GM10266 (cell line): Measurements from ENCODE around the gene B4GALNT2.
A peak's percentile ranks its signal among the peaks of the same experiment; 100 is the strongest.

Source experiments
- DNase-seq: peaks from one replicate; pipeline ENCODE4 v3.0.0; 2012; ENCODE audit errors: extremely low spot score
- TF ChIP-seq, protein P1 (sequence below): IDR thresholded peaks from 2 replicates; pipeline ENCODE4 v1.5.1; 2012; ENCODE audit warnings: mild to moderate bottlenecking, low read depth; ENCODE audit not compliant: control insufficient read depth, insufficient read depth; ENCODE audit errors: missing control alignments

The B4GALNT2 gene

DNA sequence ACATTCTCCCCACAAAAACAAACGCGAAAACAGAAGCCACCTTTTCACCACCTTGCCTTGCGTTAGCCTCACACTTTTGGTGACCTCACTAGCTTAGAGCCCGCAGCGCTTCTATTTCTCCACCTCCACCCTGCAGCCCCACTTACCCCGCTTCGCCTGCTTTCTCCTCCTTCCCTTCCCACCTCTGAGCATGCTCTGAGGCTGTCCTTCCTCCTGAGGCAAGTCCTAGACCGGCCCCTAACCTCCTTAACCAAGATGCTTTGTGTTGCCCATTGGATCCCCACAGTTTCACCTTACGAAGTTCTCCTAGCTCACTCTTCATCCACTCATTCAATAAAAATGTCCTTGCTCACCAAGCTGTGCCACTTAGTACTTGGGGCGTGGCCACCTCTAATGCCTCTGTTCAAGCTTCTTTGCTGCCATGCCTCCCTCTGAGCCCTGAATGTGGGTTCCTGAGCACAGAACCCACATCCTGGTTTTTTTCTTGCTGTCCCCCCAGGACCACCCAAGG lies 76.5 kb downstream of the B4GALNT2 start:
- DNase-seq, result no peak
- TF ChIP-seq, protein P1, sequence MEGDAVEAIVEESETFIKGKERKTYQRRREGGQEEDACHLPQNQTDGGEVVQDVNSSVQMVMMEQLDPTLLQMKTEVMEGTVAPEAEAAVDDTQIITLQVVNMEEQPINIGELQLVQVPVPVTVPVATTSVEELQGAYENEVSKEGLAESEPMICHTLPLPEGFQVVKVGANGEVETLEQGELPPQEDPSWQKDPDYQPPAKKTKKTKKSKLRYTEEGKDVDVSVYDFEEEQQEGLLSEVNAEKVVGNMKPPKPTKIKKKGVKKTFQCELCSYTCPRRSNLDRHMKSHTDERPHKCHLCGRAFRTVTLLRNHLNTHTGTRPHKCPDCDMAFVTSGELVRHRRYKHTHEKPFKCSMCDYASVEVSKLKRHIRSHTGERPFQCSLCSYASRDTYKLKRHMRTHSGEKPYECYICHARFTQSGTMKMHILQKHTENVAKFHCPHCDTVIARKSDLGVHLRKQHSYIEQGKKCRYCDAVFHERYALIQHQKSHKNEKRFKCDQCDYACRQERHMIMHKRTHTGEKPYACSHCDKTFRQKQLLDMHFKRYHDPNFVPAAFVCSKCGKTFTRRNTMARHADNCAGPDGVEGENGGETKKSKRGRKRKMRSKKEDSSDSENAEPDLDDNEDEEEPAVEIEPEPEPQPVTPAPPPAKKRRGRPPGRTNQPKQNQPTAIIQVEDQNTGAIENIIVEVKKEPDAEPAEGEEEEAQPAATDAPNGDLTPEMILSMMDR, result no peak

DNA sequence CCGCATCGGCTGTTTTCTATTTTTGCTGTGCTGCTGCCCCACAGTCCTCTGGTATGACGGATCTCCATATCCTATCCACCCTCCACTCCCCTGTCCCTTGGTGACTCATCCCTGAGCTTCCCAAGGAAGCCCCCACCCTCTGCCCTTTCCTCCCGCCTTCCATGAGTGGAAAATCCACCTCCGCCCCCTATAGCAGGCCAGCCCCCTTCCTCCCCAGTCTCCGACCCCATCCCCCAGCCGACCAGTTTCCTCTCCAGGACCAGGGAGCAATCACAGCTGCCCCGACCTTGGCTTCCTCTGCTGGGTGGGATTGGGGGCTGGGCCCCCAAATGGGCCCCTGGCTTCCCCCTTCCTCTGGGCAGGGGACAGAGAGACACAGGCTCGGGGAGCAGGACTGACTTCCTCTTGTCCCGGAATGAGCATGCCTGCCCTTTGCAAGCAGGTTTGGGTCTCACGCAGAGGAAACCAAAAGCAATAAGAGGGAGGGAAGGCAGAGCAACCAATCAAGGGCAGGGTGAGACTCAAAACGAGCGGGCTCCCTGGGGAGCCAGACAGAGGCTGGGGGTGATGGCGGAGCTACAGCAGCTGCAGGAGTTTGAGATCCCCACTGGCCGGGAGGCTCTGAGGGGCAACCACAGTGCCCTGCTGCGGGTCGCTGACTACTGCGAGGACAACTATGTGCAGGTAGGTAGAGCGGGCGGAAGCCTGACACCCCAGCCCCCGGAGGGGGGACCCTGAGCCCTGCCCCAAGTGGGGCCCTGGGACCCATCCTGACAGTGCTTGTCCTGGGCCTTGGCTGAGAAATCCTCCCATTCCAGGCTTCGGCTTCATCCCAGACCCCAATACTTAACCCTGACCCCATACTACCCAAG lies 77.8 kb downstream of the B4GALNT2 start, which contains the start of the genes ABI3 and GNGT2:
Gene ABI3, plus strand, starts transcription at position 550 of the 872 bp plus-strand sequence. Its CDS starts 18 bp downstream, at position 568.
Gene GNGT2, minus strand, starts transcription at position 417 of the 872 bp plus-strand sequence. CDS start 3,152 bp downstream, outside the sequence.
- TF ChIP-seq, protein P1, result no peak
- peak; percentile 87 for DNase-seq

DNA sequence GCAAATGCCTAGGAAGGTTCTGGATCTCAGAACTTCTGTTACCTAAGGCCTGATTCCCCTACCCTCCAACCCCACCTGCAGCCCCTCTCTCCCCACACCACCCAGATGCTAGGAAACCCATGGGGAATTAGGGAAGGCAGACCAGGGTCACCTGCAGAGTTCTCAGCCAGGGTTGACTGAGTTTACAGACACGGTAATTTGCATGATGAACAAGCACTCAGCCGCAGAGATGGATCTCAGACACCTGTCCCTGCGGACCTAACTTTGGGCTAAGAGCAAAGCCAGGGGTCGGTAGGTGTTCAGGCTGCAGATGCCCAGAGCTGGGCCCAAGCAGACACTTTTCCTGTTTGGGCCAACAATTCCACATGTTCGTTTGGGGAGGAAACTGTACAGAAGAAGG lies 80.8 kb downstream of the B4GALNT2 start:
- TF ChIP-seq, protein P1, result no peak
- no peak for DNase-seq

DNA sequence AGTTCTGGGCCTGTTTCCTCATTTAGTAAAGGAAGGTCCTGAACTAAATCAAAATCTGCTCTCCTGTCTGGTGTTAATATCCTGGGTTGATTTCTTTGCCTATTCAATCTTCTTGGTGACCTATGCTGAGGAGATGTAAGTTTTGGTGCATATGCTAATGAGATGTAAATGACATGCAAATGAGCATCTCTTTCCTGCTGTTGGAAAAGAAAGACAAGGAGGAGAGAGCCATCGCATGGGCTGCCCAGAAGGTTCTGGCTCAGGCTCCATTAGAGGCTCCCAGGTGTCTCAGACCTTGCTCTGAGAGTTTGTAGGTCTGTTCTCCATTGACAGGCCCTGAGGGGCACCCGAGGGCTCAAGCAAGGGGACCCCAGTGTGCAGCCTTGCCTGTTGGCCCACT lies 81.3 kb downstream of the B4GALNT2 start:
- DNase-seq, result no peak
- TF ChIP-seq, protein P1, result no peak

DNA sequence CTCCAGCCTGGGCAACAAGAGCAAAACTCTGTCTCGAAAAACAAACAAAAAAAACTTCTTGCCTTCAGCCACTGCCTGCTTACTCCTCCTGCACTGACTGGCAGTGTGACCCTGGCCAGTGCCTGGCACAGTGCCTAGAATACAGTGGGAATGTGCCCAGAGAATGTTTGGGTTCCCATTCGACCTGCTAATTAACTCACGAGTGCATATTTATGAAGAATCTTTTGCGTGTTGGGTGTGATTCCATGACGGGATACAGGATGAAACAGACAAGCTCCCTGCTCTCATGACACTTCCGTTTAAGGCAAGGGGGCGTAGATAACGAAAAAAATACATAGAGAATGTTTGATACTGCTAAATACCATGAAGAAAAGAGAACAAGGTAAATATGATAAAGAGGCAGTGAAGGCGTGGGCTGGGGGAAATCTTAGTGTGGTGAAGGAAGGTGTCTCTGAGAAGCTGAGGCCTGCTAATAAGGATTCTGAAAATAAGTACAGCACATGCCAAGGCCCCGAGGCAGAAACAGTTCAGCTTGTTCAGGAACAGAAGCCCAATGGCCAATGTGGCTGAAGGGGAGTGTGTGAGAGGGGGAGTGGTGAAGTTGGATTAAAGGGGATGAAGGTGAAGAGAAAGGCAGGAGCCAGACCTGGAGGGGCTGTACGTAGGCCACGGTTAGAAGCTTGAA lies 82.2 kb downstream of the B4GALNT2 start:
- DNase-seq, result peak; percentile 36
- TF ChIP-seq, protein P1, result no peak

DNA sequence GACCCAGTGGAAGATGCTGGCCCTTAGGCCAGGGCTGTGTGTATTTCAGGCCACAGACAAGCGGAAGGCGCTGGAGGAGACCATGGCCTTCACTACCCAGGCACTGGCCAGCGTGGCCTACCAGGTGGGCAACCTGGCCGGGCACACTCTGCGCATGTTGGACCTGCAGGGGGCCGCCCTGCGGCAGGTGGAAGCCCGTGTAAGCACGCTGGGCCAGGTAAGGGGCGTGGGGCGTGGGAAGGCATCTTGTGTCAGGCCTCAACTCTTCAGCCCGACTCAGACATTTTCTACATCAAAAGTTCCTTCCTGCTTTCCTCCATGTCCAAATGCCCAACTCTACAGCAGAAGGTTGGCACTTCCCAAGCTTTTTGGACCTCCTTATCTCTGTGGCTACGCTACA lies 83.9 kb downstream of the B4GALNT2 start:
- TF ChIP-seq, protein P1, result no peak
- DNase-seq, result no peak
